Measurements from ENCODE around the gene SPATS2. TPM values are rescaled to one million over a fixed set of nuclear protein-coding genes. Genes with fewer than 3 reads are reported as not detected.
A peak's percentile ranks its signal among the peaks of the same experiment; 100 is the strongest.
"Not testable (repeated sequence)": the region's sequence is repeated elsewhere in the genome, so short reads cannot be mapped to it uniquely, and the experiment has no call there.

The SPATS2 gene
- total RNA-seq, 1 donor from 2014 or later: 6.2 TPM

- intact Hi-C loops (cut with DNase I); DNase-seq (ENCODE audit: low spot score): not testable (repeated sequence)
Observed at GRCh38 chr12:49534122-49534521, 166.9 kb downstream of the SPATS2 start.

DNA sequence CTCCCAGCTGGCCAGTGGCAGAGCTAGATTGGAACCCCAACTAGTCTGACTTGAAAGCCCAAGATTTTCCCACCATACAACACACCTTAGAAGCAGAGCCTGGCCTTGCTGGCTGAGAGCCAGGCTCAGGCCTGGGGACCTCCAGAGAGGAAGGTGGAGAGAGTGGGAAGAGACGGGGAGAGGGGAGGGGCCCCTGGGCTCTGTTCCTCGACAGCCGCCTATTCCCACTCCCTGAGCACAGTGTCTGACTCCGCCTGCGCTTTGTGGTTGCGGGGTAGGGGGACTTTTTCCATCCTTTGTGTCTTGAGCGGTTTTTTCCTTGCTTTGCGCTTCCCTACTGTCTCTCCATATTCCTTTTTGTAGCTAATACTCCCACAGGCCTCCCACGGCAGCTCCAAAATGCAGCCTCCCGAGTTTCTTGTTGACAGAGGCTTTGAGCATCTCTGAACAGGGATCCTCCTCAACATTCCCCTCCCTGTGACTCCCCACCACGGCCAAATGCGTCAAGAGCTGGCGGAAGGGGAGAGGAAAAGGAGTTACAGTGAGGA is 167.5 kb downstream of the SPATS2 start:
- intact Hi-C loops (cut with DNase I): no loop called here
- DNase-seq (ENCODE audit: low spot score): no peak

DNA sequence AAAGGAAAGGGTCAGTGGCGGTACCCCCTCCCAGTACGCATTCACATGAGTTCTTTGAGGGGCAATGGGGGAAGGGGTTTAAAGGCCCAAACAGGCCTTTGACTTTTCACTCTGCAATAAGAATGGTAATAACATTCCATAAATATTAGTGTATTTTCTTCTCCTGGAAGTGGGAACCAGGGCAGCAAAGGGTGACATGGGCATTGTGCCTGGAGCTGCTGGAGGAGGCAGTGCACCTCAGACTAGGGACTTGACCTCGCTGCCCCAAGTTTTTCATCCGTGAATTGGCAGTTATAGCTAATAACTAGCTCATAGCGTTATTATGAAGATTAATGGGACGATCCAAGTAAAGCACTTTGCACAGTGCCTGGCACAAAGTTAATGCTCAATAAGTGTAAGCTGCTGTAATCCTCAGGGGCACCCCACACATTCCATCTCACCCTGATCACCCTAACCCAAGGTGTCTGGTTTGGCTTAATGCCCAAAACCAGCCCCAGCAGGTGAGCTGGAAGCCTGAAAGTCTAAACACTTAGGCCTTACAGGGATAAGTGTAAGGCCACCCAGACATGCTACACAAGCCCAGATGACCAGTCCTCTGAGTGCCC is 168.8 kb downstream of the SPATS2 start:
- DNase-seq (ENCODE audit: low spot score): no peak
- intact Hi-C loops (cut with DNase I): no loop called here

- intact Hi-C loops (cut with DNase I): no loop called here
- no peak for DNase-seq (ENCODE audit: low spot score)
Observed at GRCh38 chr12:49536526-49537071, 169.3 kb downstream of the SPATS2 start.

DNA sequence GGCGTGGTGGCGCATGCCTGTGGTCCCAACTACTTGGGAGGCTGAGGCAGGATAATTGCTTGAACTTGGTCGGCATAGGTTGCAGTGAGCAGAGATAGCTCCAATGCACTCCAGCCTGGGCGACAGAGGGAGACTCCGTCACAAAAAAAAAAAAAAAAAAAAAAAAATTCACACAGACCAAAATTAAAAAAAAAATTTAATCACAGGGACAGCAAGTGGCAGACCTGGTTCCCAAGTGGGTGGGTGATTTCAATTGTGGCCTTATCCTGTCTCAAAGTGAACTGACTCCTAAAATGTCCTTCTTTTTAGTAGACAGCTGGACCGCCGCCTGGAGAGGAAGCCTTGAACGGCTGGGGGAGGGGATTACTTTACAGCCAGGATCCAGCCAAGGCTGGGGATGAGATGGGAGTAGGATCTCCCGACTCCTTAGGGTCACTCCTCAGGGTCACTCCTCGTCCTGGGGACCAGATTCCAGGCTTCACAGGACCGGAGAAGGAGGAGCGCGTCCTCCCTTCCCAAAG is 170.0 kb downstream of the SPATS2 start:
- no peak for DNase-seq (ENCODE audit: low spot score)
- intact Hi-C loops (cut with DNase I): no loop called here

- intact Hi-C loops (cut with DNase I): no loop called here
- no peak for DNase-seq (ENCODE audit: low spot score)
Observed at GRCh38 chr12:49537752-49538509, 170.7 kb downstream of the SPATS2 start.

GRCh38 chr12:49538510-49539403 is 171.5 kb downstream of the SPATS2 start, which contains the start of gene KCNH3:
Gene KCNH3 (plus strand): TSS chr12:49539030. CDS start chr12:49539417, 387 bp downstream.
- intact Hi-C loops (cut with DNase I): no loop called here
- peak; percentile 93 for DNase-seq (ENCODE audit: low spot score)

- DNase-seq (ENCODE audit: low spot score): no peak
- intact Hi-C loops (cut with DNase I): no loop called here
Observed at GRCh38 chr12:49539406-49540228, 172.4 kb downstream of the SPATS2 start.

DNA sequence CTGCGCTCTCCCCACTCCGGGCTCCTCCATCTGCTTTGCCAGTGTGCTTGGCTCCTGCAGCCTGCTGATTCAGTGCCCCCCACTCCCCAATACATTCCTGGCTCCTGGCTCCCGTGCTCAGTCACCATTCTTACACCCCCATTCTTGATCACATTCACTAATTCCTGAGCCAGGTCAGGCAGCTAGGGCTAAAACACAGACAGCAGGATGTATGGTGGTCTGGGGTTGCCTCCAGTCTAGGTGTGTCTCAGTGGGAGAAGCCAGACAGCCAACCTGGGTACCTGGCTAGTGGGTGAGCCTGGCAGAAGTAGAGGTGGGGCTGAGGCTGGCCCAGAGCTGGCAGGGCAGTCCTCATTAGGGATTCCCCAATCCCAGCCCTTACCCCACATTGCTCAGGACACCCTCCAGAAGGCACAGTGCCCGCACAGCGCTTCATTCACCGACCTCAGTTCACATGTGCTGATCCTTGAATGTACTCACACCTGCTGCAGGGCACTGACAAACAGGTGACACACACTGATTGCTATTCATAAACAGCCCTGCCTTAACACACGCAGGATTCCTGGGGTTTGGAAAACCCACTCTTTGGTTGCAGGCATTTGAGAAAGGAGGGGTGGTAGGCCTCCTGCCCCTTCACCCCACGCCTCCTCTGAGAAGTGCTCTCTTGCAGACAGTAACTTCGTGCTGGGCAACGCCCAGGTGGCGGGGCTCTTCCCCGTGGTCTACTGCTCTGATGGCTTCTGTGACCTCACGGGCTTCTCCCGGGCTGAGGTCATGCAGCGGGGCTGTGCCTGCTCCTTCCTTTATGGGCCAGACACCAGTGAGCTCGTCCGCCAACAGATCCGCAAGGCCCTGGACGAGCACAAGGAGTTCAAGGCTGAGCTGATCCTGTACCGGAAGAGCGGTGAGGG is 173.2 kb downstream of the SPATS2 start:
- DNase-seq (ENCODE audit: low spot score): no peak
- intact Hi-C loops (cut with DNase I): no loop called here

GRCh38 chr12:49541140-49541861 is 174.0 kb downstream of the SPATS2 start:
- intact Hi-C loops (cut with DNase I): no loop called here
- DNase-seq (ENCODE audit: low spot score): no peak

DNA sequence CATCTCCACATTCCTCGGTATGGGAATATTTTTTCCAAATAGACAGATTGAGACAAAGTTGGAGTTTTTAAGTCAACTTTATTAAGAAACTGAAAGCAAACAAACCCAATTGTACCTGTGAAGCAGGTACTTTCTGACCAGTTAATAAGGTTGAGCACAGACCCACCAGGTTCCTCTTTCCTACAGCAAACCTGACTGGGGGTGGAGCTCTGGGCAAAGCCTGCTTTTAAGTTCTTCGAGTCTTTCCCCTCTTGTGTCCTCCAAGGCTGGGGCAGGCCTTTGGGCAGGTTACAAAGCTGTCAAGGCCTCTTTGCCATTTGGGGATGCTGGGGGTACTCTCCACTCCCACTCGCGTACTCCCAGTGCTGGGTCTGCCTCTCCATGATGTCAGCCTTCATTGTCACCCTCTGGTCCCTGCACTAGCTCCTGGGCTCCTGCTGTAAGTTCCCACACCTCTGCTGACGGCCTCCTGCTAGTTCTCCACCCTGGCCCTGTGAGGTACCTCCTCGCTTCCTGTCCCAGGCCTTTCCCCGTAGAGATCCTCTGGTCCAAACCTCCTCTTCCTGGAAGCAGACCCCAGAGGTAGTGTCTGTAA is 174.7 kb downstream of the SPATS2 start:
- no peak for DNase-seq (ENCODE audit: low spot score)
- intact Hi-C loops (cut with DNase I): no loop called here

DNA sequence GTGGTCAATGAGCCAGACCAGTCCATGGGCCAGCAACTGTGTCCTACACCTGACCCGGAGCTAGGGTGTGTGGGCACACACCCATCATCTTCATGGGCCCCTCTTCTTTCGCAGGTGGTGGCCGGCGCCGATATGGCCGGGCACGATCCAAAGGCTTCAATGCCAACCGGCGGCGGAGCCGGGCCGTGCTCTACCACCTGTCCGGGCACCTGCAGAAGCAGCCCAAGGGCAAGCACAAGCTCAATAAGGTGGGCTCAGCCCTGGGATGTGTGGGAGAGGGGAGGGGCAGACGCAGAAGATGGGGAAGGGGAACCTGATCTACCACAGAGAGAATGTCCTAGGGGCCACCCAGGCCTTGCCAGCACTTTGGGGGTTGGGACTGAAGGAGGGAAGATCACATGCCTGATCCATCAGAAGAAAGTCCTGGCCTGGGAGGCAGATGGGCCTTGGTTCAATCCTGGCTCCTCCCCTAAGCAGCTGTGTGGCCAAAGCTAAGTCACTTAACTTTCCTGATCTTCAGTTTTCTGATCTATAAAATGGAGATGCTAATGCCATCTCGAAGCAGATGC is 175.4 kb downstream of the SPATS2 start:
- intact Hi-C loops (cut with DNase I): no loop called here
- no peak for DNase-seq (ENCODE audit: low spot score)

- DNase-seq (ENCODE audit: low spot score): no peak
- intact Hi-C loops (cut with DNase I): no loop called here
Observed at GRCh38 chr12:49543221-49543913, 176.1 kb downstream of the SPATS2 start.

- intact Hi-C loops (cut with DNase I): no loop called here
- no peak for DNase-seq (ENCODE audit: low spot score)
Observed at GRCh38 chr12:49543914-49544815, 176.9 kb downstream of the SPATS2 start.

DNA sequence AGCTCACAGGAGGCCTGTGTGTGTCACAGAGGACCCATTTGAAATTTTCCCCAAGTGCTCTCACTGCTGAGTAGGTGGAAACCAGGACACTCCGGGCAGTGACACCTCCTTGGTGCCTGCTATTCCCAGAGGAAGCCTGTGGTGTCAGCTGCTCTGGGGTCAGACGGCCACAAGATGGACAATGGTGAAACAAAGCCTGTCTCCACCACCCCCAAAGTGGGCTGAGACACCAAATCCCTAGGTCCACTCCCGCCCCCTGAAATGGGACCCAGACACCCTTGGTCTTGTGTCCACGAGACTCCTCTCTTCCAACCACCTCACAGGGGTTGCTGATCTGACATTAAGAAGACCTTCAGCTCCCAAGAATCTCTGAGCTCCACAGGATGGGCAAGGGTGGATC is 178.6 kb downstream of the SPATS2 start:
- intact Hi-C loops (cut with DNase I): no loop called here
- peak; percentile 50 for DNase-seq (ENCODE audit: low spot score)
